Keratinocyte (primary cell): Measurements from ENCODE around the gene SMCO3. TPM values are rescaled to one million over a fixed set of nuclear protein-coding genes. Genes with fewer than 3 reads are reported as not detected.

Experiments
- DNase-seq: peaks from one replicate; pipeline ENCODE4 v3.0.0-alpha.2; 2011; ENCODE audit warnings: low read depth, missing footprints, low spot score
- FAIRE-seq: peaks from 2 replicates; lab custom pipeline; 2011; peaks lifted over from hg19 to GRCh38; lab: Jason Lieb, UNC
- H2AFZ ChIP-seq: 2 replicates; pipeline ENCODE4 v1.6.0; 2012; ENCODE audit warnings: low read length, control low read depth, inconsistent platforms; ENCODE audit not compliant: control insufficient read depth
- H3K27ac ChIP-seq: 2 replicates; pipeline ENCODE4 v1.5.1; 2011; ENCODE audit warnings: low read length; ENCODE audit not compliant: control insufficient read depth, insufficient read depth
- H3K27me3 ChIP-seq: 3 replicates; pipeline ENCODE4 v1.6.0; 2011; ENCODE audit warnings: low read length; ENCODE audit not compliant: control insufficient read depth, insufficient read depth; ENCODE audit errors: extremely low read depth
- H3K36me3 ChIP-seq, 2 experiments: 2 replicates in 1 of 2; 3 replicates in 1 of 2; pipeline ENCODE4 v1.5.1; 2011; ENCODE audit warnings: low read length in 2 of 2, mild to moderate bottlenecking in 1 of 2; ENCODE audit not compliant: control insufficient read depth in 2 of 2, insufficient read depth in 2 of 2; ENCODE audit errors: extremely low read depth in 1 of 2
- H3K4me1 ChIP-seq: 3 replicates; pipeline ENCODE4 v1.5.1; 2011; ENCODE audit warnings: low read length; ENCODE audit not compliant: control insufficient read depth, insufficient read depth; ENCODE audit errors: extremely low read depth
- H3K4me2 ChIP-seq: 3 replicates; pipeline ENCODE4 v1.6.0; 2011; ENCODE audit warnings: low read depth, low read length; ENCODE audit not compliant: control insufficient read depth, insufficient read depth; ENCODE audit errors: extremely low read depth
- H3K4me3 ChIP-seq, 3 experiments: fragments of 200-600 bp in 1 of 3; sonication (generic) in 1 of 3; 2 replicates in 2 of 3; 3 replicates in 1 of 3; pipeline ENCODE4 v1.5.1; 2011 to 2016; ENCODE audit warnings: low read length in 3 of 3, mild to moderate bottlenecking in 3 of 3, control low read depth in 2 of 3, inconsistent platforms in 1 of 3, low read depth in 1 of 3, mixed read lengths in 1 of 3, mixed run types in 1 of 3, moderate library complexity in 1 of 3; ENCODE audit not compliant: control insufficient read depth in 2 of 3, insufficient read depth in 2 of 3; ENCODE audit errors: extremely low read depth in 1 of 3
- H3K79me2 ChIP-seq: 2 replicates; pipeline ENCODE4 v1.6.0; 2012; ENCODE audit warnings: low read length; ENCODE audit not compliant: control insufficient read depth, insufficient read depth
- H3K9ac ChIP-seq: 3 replicates; pipeline ENCODE4 v1.6.0; 2011; ENCODE audit warnings: low read length; ENCODE audit not compliant: control insufficient read depth, insufficient read depth; ENCODE audit errors: extremely low read depth
- H3K9me1 ChIP-seq: 3 replicates; pipeline ENCODE4 v1.6.0; 2011; ENCODE audit warnings: low read length; ENCODE audit not compliant: control insufficient read depth, insufficient read depth; ENCODE audit errors: extremely low read depth
- H3K9me3 ChIP-seq: 2 replicates; pipeline ENCODE4 v1.5.1; 2012; ENCODE audit warnings: low read depth, low read length; ENCODE audit not compliant: control insufficient read depth
- H4K20me1 ChIP-seq: 3 replicates; pipeline ENCODE4 v1.6.0; 2011; ENCODE audit warnings: low read length; ENCODE audit not compliant: control insufficient read depth, insufficient read depth; ENCODE audit errors: extremely low read depth
- EZH2 ChIP-seq: IDR thresholded peaks from one replicate; pipeline ENCODE4 v1.6.1; 2012; ENCODE audit warnings: inconsistent platforms, mild to moderate bottlenecking, low read length, moderate library complexity
- dilution Hi-C: fragments of 300-500 bp; cut with MboI; formaldehyde crosslinking; loops from one replicate; pipeline ENCODE4 v1.7.0; 2020; ENCODE audit warnings: low sequenced_read_pairs; ENCODE audit not compliant: extremely low pct_ligation_motif_present
- polyA plus RNA-seq, 5 experiments: library from polyadenylated mRNA; depleted of rRNA in 3 of 5; stranded (reverse) in 3 of 5; stranded (forward) in 1 of 5; unstranded in 1 of 5; fragments of >200 nt; gene quantifications; 1 replicate in 1 of 5; 2 replicates in 3 of 5; 3 replicates in 1 of 5; pipeline versions ENCODE4 v1.2.1 to v1.2.3, GENCODE V29; 2011 to 2012; ENCODE audit warnings: missing spikeins in 2 of 5, low read depth in 1 of 5, low replicate concordance in 1 of 5
- TF ChIP-seq, protein P1 (sequence below), 3 experiments: IDR thresholded peaks in 1 of 3; conservative IDR thresholded peaks in 1 of 3; optimal IDR thresholded peaks in 1 of 3; 2 replicates in 2 of 3; 3 replicates in 1 of 3; pipeline versions ENCODE3 to v1.5.1; 2011; ENCODE audit warnings: low read length in 3 of 3, mild to moderate bottlenecking in 3 of 3, moderate library complexity in 2 of 3, control low read depth in 1 of 3, inconsistent platforms in 1 of 3; ENCODE audit not compliant: insufficient read depth in 2 of 3; ENCODE audit errors: extremely low read depth in 1 of 3

SMCO3 gene
- polyA plus RNA-seq, 1 donor (not counting 4 experiments of a cell fraction or from before 2014, with no cell fraction given): not detected

DNA sequence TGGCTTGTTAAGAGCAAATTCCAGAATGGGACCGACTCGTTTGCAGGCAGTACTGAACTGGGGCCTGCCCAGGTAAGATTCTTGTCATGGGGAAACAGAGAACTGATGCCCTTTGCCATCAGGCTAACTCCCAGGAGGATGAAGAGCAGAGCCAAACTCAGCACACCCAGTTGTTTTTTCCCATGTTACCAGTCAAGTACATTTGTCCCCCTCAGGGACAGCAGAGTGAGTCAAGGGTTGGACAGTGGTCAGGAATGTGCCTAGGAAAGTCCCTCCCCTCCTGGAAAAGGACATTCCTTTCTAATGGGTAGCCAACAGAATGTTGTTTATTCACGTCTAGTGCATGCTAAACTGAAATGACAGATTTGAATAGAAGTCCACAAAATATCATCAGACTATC is 27.8 kb upstream of the SMCO3 start:
- Histone ChIP-seq H3K4me2 (peak overlapping the region; percentile 44), H3K27me3 (no peaks in the 10 kb centered on the region), H3K9ac (no peak overlapping the region), H3K9me3 (no peaks in the 10 kb centered on the region), H3K79me2 (no peaks in the 10 kb centered on the region), H3K4me3 (no peak overlapping the region), H2AFZ (peak overlapping the region; percentile 7), H3K4me1 (peaks cover 14% of the 10 kb centered on the region), H3K36me3 (no peaks in the 10 kb centered on the region), H4K20me1 (no peaks in the 10 kb centered on the region), H3K27ac (no peak overlapping the region), H3K9me1 (no peaks in the 10 kb centered on the region)
- TF ChIP-seq, protein P1, sequence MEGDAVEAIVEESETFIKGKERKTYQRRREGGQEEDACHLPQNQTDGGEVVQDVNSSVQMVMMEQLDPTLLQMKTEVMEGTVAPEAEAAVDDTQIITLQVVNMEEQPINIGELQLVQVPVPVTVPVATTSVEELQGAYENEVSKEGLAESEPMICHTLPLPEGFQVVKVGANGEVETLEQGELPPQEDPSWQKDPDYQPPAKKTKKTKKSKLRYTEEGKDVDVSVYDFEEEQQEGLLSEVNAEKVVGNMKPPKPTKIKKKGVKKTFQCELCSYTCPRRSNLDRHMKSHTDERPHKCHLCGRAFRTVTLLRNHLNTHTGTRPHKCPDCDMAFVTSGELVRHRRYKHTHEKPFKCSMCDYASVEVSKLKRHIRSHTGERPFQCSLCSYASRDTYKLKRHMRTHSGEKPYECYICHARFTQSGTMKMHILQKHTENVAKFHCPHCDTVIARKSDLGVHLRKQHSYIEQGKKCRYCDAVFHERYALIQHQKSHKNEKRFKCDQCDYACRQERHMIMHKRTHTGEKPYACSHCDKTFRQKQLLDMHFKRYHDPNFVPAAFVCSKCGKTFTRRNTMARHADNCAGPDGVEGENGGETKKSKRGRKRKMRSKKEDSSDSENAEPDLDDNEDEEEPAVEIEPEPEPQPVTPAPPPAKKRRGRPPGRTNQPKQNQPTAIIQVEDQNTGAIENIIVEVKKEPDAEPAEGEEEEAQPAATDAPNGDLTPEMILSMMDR (optimal IDR thresholded peaks at IDR 0.05 in 1 of 3, IDR thresholded peaks at IDR 0.05 in 1 of 3, conservative IDR thresholded peaks at IDR 0.05 in 1 of 3; ENCODE audit: extremely low read depth in 1 of 3, insufficient read depth in 2 of 3, low read length in 3 of 3): no peak
- TF ChIP-seq EZH2: no peak
- DNase-seq (no peak), FAIRE-seq (peak; percentile 85)
- dilution Hi-C loops: no loop called here

DNA sequence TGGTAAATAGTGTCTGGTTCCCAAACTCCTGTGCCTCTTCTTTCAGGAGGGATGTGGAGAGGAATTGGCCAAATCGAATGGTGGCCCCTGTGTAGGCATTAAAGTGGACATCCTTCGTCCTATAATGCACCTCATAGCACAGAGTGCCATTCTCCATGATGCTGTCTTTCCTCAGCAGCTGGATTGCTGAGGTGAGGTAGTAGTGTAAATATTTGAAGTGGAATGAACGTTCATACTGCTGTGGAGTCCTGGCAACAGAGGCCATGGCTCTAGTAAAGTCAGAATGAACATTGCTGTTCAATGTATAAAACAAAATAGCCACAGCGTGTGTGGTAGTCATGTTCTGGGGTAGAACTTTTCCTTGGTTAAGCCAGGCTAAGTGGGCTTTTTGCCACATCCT is 26.6 kb upstream of the SMCO3 start:
- dilution Hi-C loops: no loop called here
- FAIRE-seq (no peak), DNase-seq (no peak)
- Histone ChIP-seq H3K36me3 (no peaks in the 10 kb centered on the region), H3K9me1 (no peaks in the 10 kb centered on the region), H3K79me2 (no peaks in the 10 kb centered on the region), H3K27me3 (no peaks in the 10 kb centered on the region), H4K20me1 (no peaks in the 10 kb centered on the region), H3K4me3 (no peak overlapping the region), H3K4me1 (peaks cover 23% of the 10 kb centered on the region), H3K9ac (no peak overlapping the region), H3K27ac (no peak overlapping the region), H2AFZ (no peak overlapping the region), H3K4me2 (no peak overlapping the region), H3K9me3 (no peaks in the 10 kb centered on the region)
- no peak for TF ChIP-seq EZH2
- TF ChIP-seq, protein P1 (optimal IDR thresholded peaks at IDR 0.05 in 1 of 3, IDR thresholded peaks at IDR 0.05 in 1 of 3, conservative IDR thresholded peaks at IDR 0.05 in 1 of 3; ENCODE audit: extremely low read depth in 1 of 3, insufficient read depth in 2 of 3, low read length in 3 of 3): no peak
